Skeletal muscle satellite cell (primary cell): ENCODE measurements around the gene BMX.

ENCODE experiments used
- H3K27me3 ChIP-seq: 2 replicates; pipeline ENCODE4 v1.7.0; 2013; ENCODE audit warnings: low read length; ENCODE audit not compliant: control insufficient read depth, insufficient read depth
- H3K36me3 ChIP-seq: 2 replicates; pipeline ENCODE4 v1.7.0; 2013; ENCODE audit warnings: mild to moderate bottlenecking, control low read depth, low read length; ENCODE audit not compliant: insufficient read depth
- H3K4me1 ChIP-seq: 2 replicates; pipeline ENCODE4 v1.7.0; 2013; ENCODE audit warnings: low read length; ENCODE audit not compliant: control insufficient read depth, insufficient read depth
- H3K4me2 ChIP-seq: 2 replicates; pipeline ENCODE4 v1.7.0; 2013; ENCODE audit warnings: mild to moderate bottlenecking, low read length
- H3K4me3 ChIP-seq: 2 replicates; pipeline ENCODE4 v1.7.0; 2013; ENCODE audit warnings: low read length
- H3K9ac ChIP-seq: 2 replicates; pipeline ENCODE4 v1.7.0; 2013; ENCODE audit warnings: mild to moderate bottlenecking, low read depth, low read length, moderate library complexity
- H3K9me3 ChIP-seq: replicated peaks from 2 replicates; pipeline ENCODE4 v1.7.0; 2013; ENCODE audit warnings: mild to moderate bottlenecking, control low read depth, low read length

BMX gene

DNA sequence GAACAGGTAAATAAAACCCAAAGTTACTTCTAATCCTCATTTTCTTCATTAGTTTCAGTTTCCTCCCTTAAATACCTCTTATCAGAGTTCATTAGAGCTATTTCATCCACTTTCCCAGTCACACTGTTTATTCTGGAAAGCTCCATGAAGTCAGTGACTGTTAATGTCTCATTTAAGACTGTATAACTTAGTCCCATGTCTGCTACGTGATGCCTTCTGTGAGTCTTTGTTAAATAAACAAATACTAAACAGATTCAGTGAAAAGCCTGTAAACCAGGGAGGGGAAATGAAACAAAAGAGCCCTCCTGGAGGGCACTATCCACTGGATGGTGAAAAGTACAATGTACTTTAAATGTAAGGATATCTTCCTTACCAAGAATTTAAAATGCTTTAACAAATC, 75.4 kb downstream of the BMX start:
- H3K9me3 ChIP-seq: no peaks in the 10 kb centered on the region
- H3K4me1 ChIP-seq: no peaks in the 10 kb centered on the region
- no peak overlapping the region for H3K4me3 ChIP-seq
- H3K36me3 ChIP-seq: no peaks in the 10 kb centered on the region
- no peak overlapping the region for H3K9ac ChIP-seq
- H3K27me3 ChIP-seq: peaks cover 45% of the 10 kb centered on the region
- H3K4me2 ChIP-seq: no peak overlapping the region

- Histone ChIP-seq H3K4me1 (no peaks in the 10 kb centered on the region), H3K9me3 (no peaks in the 10 kb centered on the region), H3K27me3 (peaks cover 26% of the 10 kb centered on the region), H3K4me2 (no peak overlapping the region), H3K9ac (no peak overlapping the region), H3K36me3 (no peaks in the 10 kb centered on the region), H3K4me3 (no peak overlapping the region)
Observed at GRCh38 chrX:15579778-15580747, 79.5 kb downstream of the BMX start.

- H3K9me3 ChIP-seq: no peaks in the 10 kb centered on the region
- no peak overlapping the region for H3K9ac ChIP-seq
- H3K36me3 ChIP-seq: no peaks in the 10 kb centered on the region
- H3K27me3 ChIP-seq: peaks cover 37% of the 10 kb centered on the region
- H3K4me3 ChIP-seq: no peak overlapping the region
- no peaks in the 10 kb centered on the region for H3K4me1 ChIP-seq
- H3K4me2 ChIP-seq: no peak overlapping the region
Observed at GRCh38 chrX:15594371-15594770, 93.8 kb downstream of the BMX start.

DNA sequence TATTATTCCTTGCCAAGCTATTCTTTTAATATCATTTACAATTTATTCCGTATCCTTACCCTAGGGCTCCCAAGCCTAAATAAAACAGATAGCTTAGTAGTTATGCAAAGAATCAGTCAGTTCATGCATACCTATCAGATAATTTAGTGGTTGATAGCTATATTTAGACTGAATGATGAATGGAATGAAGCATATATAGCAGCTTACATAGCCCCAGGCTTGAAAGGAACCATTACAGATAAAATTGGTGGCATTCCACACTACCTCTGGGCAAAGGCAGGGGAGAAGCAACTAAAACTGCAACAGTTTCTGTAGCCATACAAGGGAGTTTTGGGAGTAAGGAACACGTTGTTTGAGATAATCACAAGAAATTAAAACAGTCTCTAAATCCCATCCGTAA, 97.4 kb downstream of the BMX start:
- Histone ChIP-seq H3K4me3 (no peak overlapping the region), H3K9me3 (no peaks in the 10 kb centered on the region), H3K27me3 (peaks cover 20% of the 10 kb centered on the region), H3K9ac (no peak overlapping the region), H3K36me3 (no peaks in the 10 kb centered on the region), H3K4me1 (no peaks in the 10 kb centered on the region), H3K4me2 (no peak overlapping the region)

DNA sequence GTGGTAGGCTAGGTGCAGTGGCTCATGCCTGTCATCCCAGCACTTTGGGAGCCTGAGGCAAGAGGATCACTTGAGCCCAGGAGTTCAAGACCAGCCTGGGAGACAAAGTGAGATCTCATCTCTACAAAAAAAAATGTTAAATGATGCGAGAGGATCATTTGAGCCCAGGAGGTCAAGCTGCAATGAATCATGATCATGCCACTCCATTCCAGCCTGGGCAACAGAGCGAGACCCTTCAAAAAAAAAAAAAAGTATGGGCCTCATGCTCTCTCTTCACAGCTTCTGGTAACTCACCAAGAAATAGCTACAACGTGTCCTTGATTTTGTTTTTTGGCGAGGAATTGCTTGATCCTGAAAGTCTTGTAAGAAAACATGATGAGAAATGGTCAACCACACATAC, 98.9 kb downstream of the BMX start:
- H3K36me3 ChIP-seq: no peaks in the 10 kb centered on the region
- H3K9me3 ChIP-seq: no peaks in the 10 kb centered on the region
- H3K4me2 ChIP-seq: no peak overlapping the region
- H3K4me1 ChIP-seq: no peaks in the 10 kb centered on the region
- peaks cover 11% of the 10 kb centered on the region for H3K27me3 ChIP-seq
- no peak overlapping the region for H3K4me3 ChIP-seq
- H3K9ac ChIP-seq: no peak overlapping the region

DNA sequence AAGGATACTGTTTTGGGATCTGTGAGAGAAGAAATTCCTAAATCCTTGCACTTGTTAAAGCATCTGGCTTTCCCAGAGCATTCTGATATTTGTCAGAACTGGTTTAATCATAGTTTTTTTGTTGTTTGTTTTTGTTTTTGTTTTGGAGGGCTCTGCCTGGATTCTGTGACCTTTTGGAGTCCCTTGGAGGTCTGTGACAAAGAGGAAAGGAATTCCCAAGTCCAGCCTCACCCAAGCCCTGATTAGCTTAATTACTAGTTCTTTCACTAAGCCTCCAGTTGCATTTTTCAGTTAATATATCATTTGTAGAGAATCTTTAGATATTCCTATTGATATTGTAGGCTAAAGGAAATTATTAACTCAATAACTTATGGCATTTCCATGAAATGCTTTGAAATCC, 99.4 kb downstream of the BMX start:
- no peaks in the 10 kb centered on the region for H3K36me3 ChIP-seq
- H3K4me1 ChIP-seq: no peaks in the 10 kb centered on the region
- no peak overlapping the region for H3K9ac ChIP-seq
- H3K4me3 ChIP-seq: no peak overlapping the region
- peaks cover 11% of the 10 kb centered on the region for H3K27me3 ChIP-seq
- no peaks in the 10 kb centered on the region for H3K9me3 ChIP-seq
- H3K4me2 ChIP-seq: no peak overlapping the region

GRCh38 chrX:15600745-15601144, 100.1 kb downstream of the BMX start, which contains the start of gene ACE2:
ACE2 (minus strand) TSS chrX:15600960; CDS start chrX:15600911, 49 bp downstream.
- Histone ChIP-seq H3K4me3 (no peak within 1 kb of the TSS), H3K4me2 (no peak within 1 kb of the TSS), H3K9me3 (no peaks in the 10 kb centered on the region), H3K9ac (no peak within 1 kb of the TSS), H3K4me1 (no peaks in the 10 kb centered on the region), H3K27me3 (peaks cover 16% of the 10 kb centered on the region), H3K36me3 (no peaks in the 10 kb centered on the region)

DNA sequence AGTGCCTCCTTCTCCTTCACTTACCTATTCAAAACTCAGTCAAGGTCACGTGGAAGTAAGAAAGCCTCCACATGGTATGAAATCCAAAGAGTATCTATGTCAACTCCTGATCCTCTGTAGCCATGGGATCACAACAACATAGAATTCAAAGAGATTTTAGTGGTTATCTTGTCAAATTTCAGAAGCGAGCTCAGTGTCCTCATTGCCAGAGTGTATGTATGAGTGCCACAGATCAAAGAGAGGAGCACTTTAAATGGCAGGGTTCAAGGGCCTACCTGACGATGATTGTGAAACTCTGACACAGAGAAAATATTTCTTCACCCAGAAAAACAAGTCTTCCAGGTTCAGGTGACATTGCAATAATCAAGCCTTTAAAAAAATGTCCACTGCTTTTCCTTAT, 101.3 kb downstream of the BMX start:
- Histone ChIP-seq H3K4me1 (no peaks in the 10 kb centered on the region), H3K4me3 (no peak overlapping the region), H3K9me3 (no peaks in the 10 kb centered on the region), H3K27me3 (peaks cover 13% of the 10 kb centered on the region), H3K36me3 (no peaks in the 10 kb centered on the region), H3K9ac (no peak overlapping the region), H3K4me2 (no peak overlapping the region)

DNA sequence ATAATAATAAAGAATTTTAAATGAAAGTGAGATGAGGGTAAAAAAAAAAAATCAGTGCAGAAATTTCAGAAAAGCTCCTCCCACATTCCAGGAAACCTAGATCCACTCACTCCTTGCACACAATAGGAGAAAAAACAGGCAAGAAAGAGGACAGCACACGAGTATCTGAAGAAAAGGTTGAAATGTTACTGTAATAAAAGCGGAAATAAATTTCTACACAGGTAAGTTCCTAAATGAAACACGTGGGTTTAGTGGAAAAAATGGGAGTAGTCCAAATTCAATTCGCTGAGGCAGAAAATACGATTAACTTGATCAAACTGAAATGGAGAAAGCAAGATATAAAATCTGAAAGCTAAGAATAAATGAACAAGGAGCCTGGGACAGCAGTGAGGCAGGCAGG, 102.2 kb downstream of the BMX start:
- Histone ChIP-seq H3K36me3 (no peaks in the 10 kb centered on the region), H3K4me3 (no peak overlapping the region), H3K9me3 (no peaks in the 10 kb centered on the region), H3K9ac (no peak overlapping the region), H3K27me3 (peaks cover 12% of the 10 kb centered on the region), H3K4me2 (no peak overlapping the region), H3K4me1 (no peaks in the 10 kb centered on the region)

GRCh38 chrX:15605226-15605625, 104.6 kb downstream of the BMX start:
- no peaks in the 10 kb centered on the region for H3K4me1 ChIP-seq
- H3K9ac ChIP-seq: no peak overlapping the region
- no peaks in the 10 kb centered on the region for H3K36me3 ChIP-seq
- no peak overlapping the region for H3K4me2 ChIP-seq
- H3K9me3 ChIP-seq: no peaks in the 10 kb centered on the region
- no peak overlapping the region for H3K4me3 ChIP-seq
- peaks cover 12% of the 10 kb centered on the region for H3K27me3 ChIP-seq
